KMS-11 (cell line): ENCODE measurements around the gene OR52A1.

ENCODE experiments used
- H2AFZ ChIP-seq: fragments of 200-600 bp; sonication (generic); 2 replicates; pipeline ENCODE4 v1.6.1; 2016; ENCODE audit warnings: antibody characterized with exemption, mixed run types, low read depth
- H3K27ac ChIP-seq: fragments of 200-600 bp; sonication (generic); 2 replicates; pipeline ENCODE4 v1.6.1; 2016; ENCODE audit warnings: mild to moderate bottlenecking, mixed run types
- H3K27me3 ChIP-seq: fragments of 200-600 bp; sonication (generic); 2 replicates; pipeline ENCODE4 v1.6.1; 2017; ENCODE audit warnings: mild to moderate bottlenecking, low read depth, mixed run types, moderate library complexity; ENCODE audit not compliant: insufficient read depth
- H3K36me3 ChIP-seq: fragments of 200-600 bp; sonication (generic); 2 replicates; pipeline ENCODE4 v1.6.1; 2017; ENCODE audit warnings: mild to moderate bottlenecking, mixed run types; ENCODE audit not compliant: insufficient read depth
- H3K4me1 ChIP-seq: fragments of 200-600 bp; sonication (generic); 2 replicates; pipeline ENCODE4 v1.6.1; 2016; ENCODE audit warnings: mild to moderate bottlenecking, low read depth, mixed run types; ENCODE audit not compliant: poor library complexity, severe bottlenecking
- H3K4me2 ChIP-seq: fragments of 200-600 bp; sonication (generic); 2 replicates; pipeline ENCODE4 v1.7.0; 2016; ENCODE audit warnings: mild to moderate bottlenecking, mixed run types
- H3K4me3 ChIP-seq: fragments of 200-600 bp; sonication (generic); IDR thresholded peaks from 2 replicates; pipeline ENCODE4 v1.6.1; 2017; ENCODE audit warnings: low read depth, low read length, mixed read lengths; ENCODE audit not compliant: insufficient read depth
- H3K79me2 ChIP-seq: fragments of 200-600 bp; sonication (generic); 2 replicates; pipeline ENCODE4 v1.6.1; 2016; ENCODE audit warnings: low read depth, mixed run types; ENCODE audit not compliant: insufficient read depth
- H3K9ac ChIP-seq: fragments of 200-600 bp; sonication (generic); 2 replicates; pipeline ENCODE4 v1.6.1; 2016; ENCODE audit warnings: mild to moderate bottlenecking, mixed run types
- H4K20me1 ChIP-seq: fragments of 200-600 bp; sonication (generic); 2 replicates; pipeline ENCODE4 v1.6.1; 2016; ENCODE audit warnings: mild to moderate bottlenecking, mixed run types; ENCODE audit not compliant: insufficient read depth
- TF ChIP-seq, protein P1 (sequence below): fragments of 200-600 bp; sonication (generic); conservative IDR thresholded peaks from 2 replicates; pipeline ENCODE4 v1.6.1; 2017; ENCODE audit warnings: low read depth, mild to moderate bottlenecking, antibody characterized with exemption, low read length, moderate library complexity, mixed read lengths

Gene OR52A1

DNA sequence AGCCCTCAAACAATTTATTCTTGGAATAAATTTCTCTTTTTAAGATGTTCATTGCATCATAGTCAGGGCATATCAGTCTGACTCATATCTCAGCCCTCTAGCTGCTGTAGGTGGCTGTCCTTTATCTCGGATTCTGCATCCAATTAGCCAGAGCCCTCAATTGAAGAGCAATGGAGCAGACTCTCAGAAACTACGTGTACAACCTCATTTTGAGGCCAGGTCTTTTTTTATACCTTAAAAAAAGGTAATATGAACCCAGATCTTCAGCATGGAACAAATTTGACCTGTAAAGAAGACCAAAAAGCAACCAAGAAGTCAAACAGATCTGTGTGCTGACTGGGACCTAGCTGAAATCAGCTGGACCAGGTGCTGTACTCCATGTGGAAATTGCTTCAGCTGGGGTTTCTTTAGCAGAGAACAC is 25.1 kb downstream of the OR52A1 start:
- H3K27ac ChIP-seq: no peak overlapping the region
- no peaks in the 10 kb centered on the region for H4K20me1 ChIP-seq
- no peaks in the 10 kb centered on the region for H3K4me1 ChIP-seq
- H3K27me3 ChIP-seq: no peaks in the 10 kb centered on the region
- no peaks in the 10 kb centered on the region for H3K36me3 ChIP-seq
- no peak overlapping the region for H3K4me3 ChIP-seq
- H2AFZ ChIP-seq: no peak overlapping the region
- no peaks in the 10 kb centered on the region for H3K79me2 ChIP-seq
- H3K9ac ChIP-seq: no peak overlapping the region
- no peak overlapping the region for H3K4me2 ChIP-seq
- TF ChIP-seq, protein P1, sequence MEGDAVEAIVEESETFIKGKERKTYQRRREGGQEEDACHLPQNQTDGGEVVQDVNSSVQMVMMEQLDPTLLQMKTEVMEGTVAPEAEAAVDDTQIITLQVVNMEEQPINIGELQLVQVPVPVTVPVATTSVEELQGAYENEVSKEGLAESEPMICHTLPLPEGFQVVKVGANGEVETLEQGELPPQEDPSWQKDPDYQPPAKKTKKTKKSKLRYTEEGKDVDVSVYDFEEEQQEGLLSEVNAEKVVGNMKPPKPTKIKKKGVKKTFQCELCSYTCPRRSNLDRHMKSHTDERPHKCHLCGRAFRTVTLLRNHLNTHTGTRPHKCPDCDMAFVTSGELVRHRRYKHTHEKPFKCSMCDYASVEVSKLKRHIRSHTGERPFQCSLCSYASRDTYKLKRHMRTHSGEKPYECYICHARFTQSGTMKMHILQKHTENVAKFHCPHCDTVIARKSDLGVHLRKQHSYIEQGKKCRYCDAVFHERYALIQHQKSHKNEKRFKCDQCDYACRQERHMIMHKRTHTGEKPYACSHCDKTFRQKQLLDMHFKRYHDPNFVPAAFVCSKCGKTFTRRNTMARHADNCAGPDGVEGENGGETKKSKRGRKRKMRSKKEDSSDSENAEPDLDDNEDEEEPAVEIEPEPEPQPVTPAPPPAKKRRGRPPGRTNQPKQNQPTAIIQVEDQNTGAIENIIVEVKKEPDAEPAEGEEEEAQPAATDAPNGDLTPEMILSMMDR: no peak

DNA sequence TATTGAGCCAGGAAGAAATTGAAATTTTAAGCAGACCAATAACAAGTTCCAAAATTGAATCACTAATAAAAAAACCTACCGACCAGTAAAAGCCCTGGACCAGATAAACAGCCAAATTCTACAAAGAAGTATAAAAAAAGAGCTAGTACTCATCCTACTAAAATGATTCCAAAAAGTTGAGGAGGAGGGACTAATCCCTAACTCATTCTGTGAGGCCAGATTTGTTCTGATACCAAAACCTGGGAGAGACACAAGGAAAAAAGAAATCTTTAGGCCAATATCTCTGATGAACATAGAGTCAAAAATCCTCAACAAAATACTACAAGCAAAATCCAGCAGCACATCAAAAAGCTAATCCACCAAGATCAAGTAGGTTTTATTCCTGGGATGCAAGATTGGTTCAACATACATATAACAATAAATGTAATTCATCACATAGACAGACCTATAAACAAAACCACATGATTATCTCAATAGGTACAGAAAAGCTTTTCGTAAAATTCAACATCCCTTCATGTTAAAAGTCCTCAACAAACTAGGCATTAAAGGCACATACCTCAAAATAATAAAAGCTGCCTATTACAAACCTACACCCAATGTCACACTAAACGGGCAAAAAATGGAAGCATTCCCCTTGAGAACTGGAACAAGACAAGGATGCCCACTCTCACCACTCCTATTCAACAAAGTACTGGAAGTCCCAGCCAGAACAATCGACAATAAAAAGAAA is 29.5 kb downstream of the OR52A1 start:
- Histone ChIP-seq H3K4me2 (no peak overlapping the region), H3K79me2 (no peaks in the 10 kb centered on the region), H2AFZ (no peak overlapping the region), H3K36me3 (no peaks in the 10 kb centered on the region), H3K27ac (no peak overlapping the region), H3K27me3 (no peaks in the 10 kb centered on the region), H3K4me3 (no peak overlapping the region), H3K4me1 (no peaks in the 10 kb centered on the region), H3K9ac (no peak overlapping the region), H4K20me1 (no peaks in the 10 kb centered on the region)
- TF ChIP-seq, protein P1: no peak

DNA sequence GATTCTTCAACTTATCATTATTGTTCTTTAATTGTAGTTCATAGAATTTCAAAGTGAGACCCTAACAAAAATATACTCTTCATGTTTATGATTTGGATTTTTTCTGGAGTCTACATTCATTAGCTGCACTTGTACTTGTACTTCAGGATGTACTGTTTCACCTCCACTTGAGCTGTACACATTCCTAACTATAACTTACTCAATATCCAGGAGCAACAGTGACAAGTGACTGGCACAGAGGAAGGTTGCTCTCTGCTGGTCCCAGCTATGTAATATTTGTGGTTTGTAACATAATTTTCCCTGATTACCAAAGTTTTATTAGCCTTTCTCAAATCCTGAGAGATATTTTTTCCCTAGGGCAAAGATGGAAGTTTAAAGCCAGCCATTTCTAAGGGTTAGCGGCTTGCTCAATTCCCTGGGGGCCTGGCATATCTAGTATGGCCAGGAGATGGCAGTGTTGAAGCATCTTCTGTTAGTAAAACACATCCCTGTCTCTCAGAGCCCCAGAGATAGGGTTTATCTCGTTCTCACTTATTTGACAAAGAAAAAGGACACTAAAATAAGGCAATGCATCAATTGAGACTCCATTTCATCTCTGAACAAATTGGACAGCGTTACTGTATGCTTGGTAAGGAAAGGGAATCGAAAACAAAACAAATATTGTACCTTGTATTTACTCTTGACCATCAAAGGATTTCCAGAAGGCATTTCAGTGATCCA is 30.6 kb downstream of the OR52A1 start:
- Histone ChIP-seq H3K27me3 (no peaks in the 10 kb centered on the region), H3K9ac (no peak overlapping the region), H3K79me2 (no peaks in the 10 kb centered on the region), H3K4me3 (no peak overlapping the region), H3K4me2 (no peak overlapping the region), H3K27ac (no peak overlapping the region), H3K36me3 (no peaks in the 10 kb centered on the region), H2AFZ (peak overlapping the region; percentile 22; the same call in 1 of the 2 replicates), H3K4me1 (no peaks in the 10 kb centered on the region), H4K20me1 (no peaks in the 10 kb centered on the region)
- TF ChIP-seq, protein P1: peak; percentile 90

DNA sequence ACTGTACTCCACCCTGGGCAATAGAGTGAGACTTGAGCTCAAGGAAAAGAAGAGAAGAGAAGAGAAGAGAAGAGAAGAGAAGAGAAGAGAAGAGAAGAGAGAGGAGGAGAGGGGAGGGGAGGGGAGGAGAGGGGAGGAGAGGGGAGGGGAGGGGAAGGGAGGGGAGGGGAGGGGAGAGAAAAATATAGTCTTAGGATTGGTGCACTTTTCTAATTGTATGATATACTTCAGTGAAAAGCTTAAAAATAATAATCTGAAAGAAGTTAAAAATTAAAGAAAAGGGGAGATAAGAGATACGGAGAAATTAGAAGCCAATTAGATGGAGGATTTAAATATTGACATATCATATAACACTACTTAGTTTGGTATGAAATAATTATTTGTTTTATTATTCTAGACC is 35.7 kb downstream of the OR52A1 start:
- Histone ChIP-seq H4K20me1 (no peaks in the 10 kb centered on the region), H3K4me2 (no peak overlapping the region), H3K79me2 (no peaks in the 10 kb centered on the region), H3K9ac (no peak overlapping the region), H3K4me3 (no peak overlapping the region), H3K4me1 (no peaks in the 10 kb centered on the region), H2AFZ (no peak overlapping the region), H3K27me3 (no peaks in the 10 kb centered on the region), H3K27ac (no peak overlapping the region), H3K36me3 (no peaks in the 10 kb centered on the region)
- TF ChIP-seq, protein P1: no peak
